HTERT RPE-1 (cell line): Measurements from ENCODE around the gene SLC1A4.

Source experiments
- in situ Hi-C: fragments of 300-500 bp; cut with MboI; formaldehyde crosslinking; loops from 4 replicates; pipeline ENCODE4 v1.14.3; 2020; ENCODE audit warnings: low sequenced_read_pairs

Gene SLC1A4

GRCh38 chr2:65024149-65024829 is 35.1 kb downstream of the SLC1A4 start:
- in situ Hi-C loops, result no loop called here

- in situ Hi-C loops, result loop anchor here (25.0 kb wide), 1 partner anchor 113 kb away; no protein-coding TSS in a partner anchor
Observed at GRCh38 chr2:65025453-65026123, 36.4 kb downstream of the SLC1A4 start.

- in situ Hi-C loops, result loop anchor here (25.0 kb wide), 1 partner anchor 114 kb away; no protein-coding TSS in a partner anchor
Observed at GRCh38 chr2:65026154-65026553, 37.0 kb downstream of the SLC1A4 start.

GRCh38 chr2:65026704-65027464 is 37.7 kb downstream of the SLC1A4 start:
- in situ Hi-C loops, result loop anchor here (25.0 kb wide), 1 partner anchor 115 kb away; no protein-coding TSS in a partner anchor

- in situ Hi-C loops, result loop anchor here (25.0 kb wide), 1 partner anchor 115 kb away; no protein-coding TSS in a partner anchor
Observed at GRCh38 chr2:65027616-65028244, 38.5 kb downstream of the SLC1A4 start.

- in situ Hi-C loops, result loop anchor here (25.0 kb wide), 1 partner anchor 118 kb away; no protein-coding TSS in a partner anchor
Observed at GRCh38 chr2:65030476-65031332, 41.5 kb downstream of the SLC1A4 start.

GRCh38 chr2:65031341-65032018 is 42.3 kb downstream of the SLC1A4 start:
- in situ Hi-C loops, result loop anchor here (25.0 kb wide), 1 partner anchor 119 kb away; no protein-coding TSS in a partner anchor

GRCh38 chr2:65032019-65032975 is 43.1 kb downstream of the SLC1A4 start:
- in situ Hi-C loops, result loop anchor here (25.0 kb wide), 1 partner anchor 120 kb away; no protein-coding TSS in a partner anchor

- in situ Hi-C loops, result loop anchor here (25.0 kb wide), 1 partner anchor 121 kb away; no protein-coding TSS in a partner anchor
Observed at GRCh38 chr2:65033178-65033577, 44.0 kb downstream of the SLC1A4 start.

- in situ Hi-C loops, result loop anchor here (25.0 kb wide), 1 partner anchor 121 kb away; no protein-coding TSS in a partner anchor
Observed at GRCh38 chr2:65033667-65034066, 44.5 kb downstream of the SLC1A4 start.

GRCh38 chr2:65035351-65035943 is 46.2 kb downstream of the SLC1A4 start:
- in situ Hi-C loops, result loop anchor here (25.0 kb wide), 1 partner anchor 123 kb away; no protein-coding TSS in a partner anchor

GRCh38 chr2:65037178-65037577 is 48.0 kb downstream of the SLC1A4 start:
- in situ Hi-C loops, result loop anchor here (25.0 kb wide), 1 partner anchor 125 kb away; no protein-coding TSS in a partner anchor

- in situ Hi-C loops, result loop anchor here (25.0 kb wide), 1 partner anchor 127 kb away; no protein-coding TSS in a partner anchor
Observed at GRCh38 chr2:65039640-65040039, 50.4 kb downstream of the SLC1A4 start.

GRCh38 chr2:65040400-65041261 is 51.4 kb downstream of the SLC1A4 start:
- in situ Hi-C loops, result loop anchor here (25.0 kb wide), 1 partner anchor 128 kb away; no protein-coding TSS in a partner anchor

GRCh38 chr2:65043001-65043400 is 53.8 kb downstream of the SLC1A4 start:
- in situ Hi-C loops, result loop anchor here (25.0 kb wide), 1 partner anchor 131 kb away; no protein-coding TSS in a partner anchor

GRCh38 chr2:65044097-65044735 is 55.0 kb downstream of the SLC1A4 start:
- in situ Hi-C loops, result loop anchor here (25.0 kb wide), 1 partner anchor 132 kb away; no protein-coding TSS in a partner anchor
